GM19395 (cell line): ENCODE results near the gene TBC1D7.
A peak's percentile ranks its signal among the peaks of the same experiment; 100 is the strongest.

Source experiments
- ATAC-seq: cut with Tn5 transposase; IDR thresholded peaks from one replicate; pipeline ENCODE4 v1.9.1; 2021; ENCODE audit warnings: mild to moderate bottlenecking, moderate library complexity; ENCODE audit not compliant: unreplicated experiment

The TBC1D7 gene

DNA sequence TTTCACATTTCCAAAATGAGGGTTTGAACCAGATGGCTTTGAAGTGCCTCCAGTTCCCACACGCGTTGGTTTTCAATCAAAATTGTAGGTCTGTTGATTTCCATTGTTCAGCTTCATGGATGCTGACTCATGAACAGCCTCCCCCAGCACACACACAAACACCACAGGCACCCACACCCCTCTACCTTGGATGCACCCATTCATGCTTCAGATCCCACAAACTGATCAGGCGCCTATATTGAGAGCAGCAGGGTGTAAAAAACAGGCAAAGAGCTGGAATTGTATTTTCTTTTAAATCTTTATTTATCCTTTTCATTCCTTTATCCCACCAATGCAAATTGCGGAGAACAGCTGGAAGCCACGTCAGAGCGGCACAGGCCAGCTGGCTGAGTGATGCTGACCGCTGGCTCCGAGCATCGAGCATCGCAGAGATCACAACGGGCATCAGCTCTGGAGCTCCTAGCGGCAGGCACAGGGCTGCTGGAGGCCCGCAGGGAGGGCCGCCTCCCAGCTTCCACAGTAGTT is 29.3 kb upstream of the TBC1D7 start:
- no peak for ATAC-seq

DNA sequence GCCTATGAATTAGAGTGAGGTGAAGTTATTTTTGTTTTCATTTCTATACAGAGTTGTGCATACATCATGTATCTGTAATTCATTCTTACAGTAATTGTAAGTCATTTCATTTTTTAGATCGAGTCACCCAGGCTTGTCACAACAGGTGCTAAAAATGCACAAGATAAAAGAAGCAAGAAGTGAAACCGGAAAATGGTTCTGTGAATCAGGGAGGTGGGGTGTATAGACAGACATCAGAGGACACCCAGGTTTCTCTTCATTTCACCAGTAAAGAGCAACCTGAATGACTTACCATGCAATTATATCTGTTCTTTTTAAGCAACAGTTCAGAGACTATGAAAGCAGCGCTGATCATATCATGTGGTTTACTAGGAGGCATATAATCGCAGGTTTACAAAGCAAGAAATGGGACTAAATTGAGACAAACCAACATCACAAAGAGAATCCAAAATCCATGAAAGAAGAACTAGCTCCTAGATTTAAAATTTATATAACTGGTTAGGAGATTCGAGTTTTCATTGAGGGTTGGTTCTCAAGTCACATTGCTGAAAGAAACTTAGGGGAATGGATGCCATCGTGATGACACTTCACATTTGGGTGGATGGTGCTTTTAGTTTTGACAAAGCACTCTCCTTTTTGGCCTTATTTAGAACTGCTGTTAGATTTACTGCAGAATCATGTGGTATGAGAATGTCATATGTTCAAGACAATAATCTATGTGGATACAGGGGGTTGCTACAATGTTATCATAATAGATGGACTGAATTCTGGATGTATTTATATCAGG is 27.9 kb upstream of the TBC1D7 start:
- ATAC-seq: peak; percentile 92

- ATAC-seq: peak; percentile 47
Observed at GRCh38 chr6:13355043-13355945, 27.0 kb upstream of the TBC1D7 start.

GRCh38 chr6:13354331-13355042 is 26.1 kb upstream of the TBC1D7 start:
- ATAC-seq: no peak

DNA sequence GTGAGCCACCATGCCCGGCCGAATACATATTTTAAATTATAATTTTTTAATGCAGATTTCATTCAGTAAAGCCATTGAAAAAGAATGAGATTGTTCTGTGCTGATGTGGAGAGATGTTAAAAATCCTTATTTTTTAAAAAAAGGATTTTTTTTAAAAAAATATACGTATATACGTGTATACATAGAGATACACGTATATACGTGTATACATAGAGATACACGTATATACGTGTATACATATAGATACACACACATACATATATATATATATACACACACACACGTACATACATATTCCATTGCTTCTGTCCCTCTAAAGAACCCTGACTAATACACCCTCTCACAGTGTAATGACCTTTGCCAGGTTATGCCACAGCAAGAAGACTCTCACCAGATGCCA is 23.8 kb upstream of the TBC1D7 start:
- ATAC-seq: no peak

- no peak for ATAC-seq
Observed at GRCh38 chr6:13351271-13351670, 22.9 kb upstream of the TBC1D7 start.

DNA sequence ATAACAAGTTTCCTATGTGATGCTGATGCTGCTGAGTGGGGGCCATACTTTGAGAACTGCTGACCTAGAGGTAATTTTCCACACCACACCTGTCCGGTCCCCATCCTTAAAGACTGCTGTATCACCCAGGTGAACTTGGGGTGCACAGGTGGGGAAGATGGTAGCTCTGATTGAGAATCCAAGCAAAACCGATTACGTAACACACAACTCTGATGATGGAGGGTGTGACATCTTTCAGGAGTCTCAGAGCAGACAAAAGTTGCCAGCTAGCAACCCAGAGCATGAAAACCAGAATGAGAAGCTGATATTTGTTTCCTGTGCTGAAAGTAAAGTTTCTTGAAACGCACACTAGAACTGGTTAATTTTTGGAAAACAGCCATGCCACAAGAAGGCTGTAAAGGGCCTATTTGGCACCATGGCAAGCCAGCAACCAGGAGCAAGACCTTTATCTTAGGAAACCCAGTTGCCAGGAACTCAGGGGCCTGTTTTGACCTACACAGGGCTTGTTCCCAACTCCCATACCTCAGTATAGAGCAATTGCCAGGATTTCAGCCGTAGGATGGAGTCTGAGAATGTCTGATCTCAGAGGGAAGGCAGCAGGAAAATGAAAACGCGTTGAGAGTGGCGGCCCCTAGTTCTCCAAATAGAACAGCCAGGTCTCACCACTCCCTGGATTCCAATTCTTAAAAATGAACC is 21.6 kb upstream of the TBC1D7 start:
- no peak for ATAC-seq

DNA sequence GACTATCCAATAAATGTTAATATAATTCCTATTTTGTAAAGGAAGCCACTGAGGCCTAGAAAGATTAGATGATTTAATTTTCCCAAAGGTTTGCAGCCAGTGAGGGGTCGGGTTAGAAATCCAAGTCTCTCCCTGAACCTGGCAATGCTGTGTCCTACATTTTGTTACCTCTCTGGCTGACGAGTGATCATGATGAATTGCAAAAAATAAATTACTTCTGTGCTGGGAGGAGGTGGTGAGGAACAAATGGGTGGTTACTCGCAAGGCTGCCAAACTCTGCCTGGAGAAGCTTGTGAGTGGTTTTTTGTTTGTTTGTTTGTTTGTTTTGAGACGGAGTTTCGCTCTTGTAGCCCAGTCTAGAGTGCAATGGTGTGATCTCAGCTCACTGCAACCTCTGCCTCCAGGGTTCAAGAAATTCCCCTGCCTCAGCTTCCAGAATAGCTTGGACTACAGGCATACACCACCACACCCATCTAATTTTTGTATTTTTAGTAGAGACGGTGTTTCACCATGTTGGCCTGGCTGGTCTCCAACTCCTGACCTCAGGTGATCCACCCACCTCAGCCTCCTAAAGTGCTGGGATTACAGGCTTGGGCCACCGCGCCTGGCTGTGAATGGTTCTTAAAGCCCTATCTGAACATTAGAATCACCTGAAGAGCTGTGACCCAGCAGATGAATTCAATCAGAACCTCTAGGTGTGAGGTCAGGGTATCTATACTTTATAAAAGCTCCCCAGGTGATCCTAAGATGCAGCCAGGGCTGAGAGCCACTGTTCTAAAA is 20.2 kb upstream of the TBC1D7 start:
- no peak for ATAC-seq

DNA sequence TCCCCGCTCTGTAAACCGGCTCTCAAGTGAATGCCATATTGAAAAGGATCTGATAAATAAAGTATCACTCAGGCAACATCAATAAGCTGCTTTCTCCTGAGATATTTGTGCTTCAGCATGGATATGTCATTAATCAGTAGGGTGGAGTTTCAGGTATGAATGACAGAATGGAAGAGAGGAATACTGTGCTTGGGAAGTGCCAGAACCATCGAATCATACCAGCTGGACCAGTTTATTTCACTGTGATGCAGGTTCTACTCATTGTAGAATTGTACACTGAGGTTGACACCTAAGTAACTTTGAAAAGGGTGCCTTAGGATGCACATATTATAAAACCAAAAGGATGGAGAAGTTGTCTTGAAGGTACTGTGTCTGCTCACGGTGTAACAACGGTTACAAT is 17.9 kb upstream of the TBC1D7 start:
- no peak for ATAC-seq

GRCh38 chr6:13342414-13343019 is 14.2 kb upstream of the TBC1D7 start:
- no peak for ATAC-seq

DNA sequence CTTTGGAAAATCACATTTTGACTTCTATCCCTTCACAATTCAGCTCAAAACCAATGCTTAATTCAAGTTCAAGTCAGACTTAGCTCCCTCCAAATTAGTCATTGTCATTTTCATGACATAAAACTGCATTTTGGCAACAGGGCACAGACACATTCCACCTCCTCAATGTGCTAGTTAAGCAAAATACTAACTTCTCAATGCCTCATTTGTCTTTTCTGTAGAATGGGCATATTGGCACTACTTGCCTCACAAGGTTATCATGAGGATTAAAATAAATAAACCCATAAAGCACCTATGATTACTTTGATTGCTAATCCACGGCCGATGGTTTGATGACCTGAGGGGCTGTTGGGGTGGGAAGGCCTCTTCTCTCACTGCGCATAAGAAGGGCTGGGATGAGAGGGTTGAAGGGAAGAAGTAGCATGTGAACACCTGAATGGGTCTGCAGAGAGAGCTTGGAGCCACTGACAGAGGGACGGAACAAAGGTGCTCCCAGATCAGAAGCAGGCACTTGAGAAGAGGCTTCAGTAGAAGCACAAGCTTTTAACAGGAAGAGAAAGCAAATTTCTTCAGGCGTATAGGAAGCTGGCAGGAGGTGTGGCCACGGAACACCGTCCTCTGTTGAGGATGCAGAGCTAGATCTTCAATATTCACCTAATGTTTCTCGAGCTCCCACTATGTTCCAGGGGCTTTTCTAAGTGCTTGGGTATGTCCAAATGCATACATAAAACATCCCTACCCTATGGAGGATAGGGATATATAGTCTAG is 11.7 kb upstream of the TBC1D7 start:
- ATAC-seq: no peak

GRCh38 chr6:13338038-13338437 is 9.7 kb upstream of the TBC1D7 start:
- no peak for ATAC-seq

DNA sequence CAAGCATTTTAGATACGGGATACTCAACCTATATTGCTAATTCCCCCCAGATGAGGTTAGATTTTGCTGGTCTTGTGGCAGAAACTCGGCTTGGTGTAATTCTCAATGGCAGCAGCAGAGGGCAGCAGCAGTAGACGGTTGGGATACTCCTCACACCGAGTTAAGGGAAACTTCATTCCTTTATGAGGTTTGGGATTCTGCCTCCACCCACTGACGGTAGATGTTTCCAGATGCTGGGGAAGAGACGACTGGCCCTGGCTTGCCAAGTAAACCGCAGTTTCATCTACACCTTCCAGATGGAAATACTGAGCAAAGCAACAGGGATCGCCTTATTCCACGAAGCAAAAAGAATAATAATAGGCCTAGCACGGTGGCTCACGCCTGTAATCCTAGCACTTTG is 8.2 kb upstream of the TBC1D7 start:
- no peak for ATAC-seq

DNA sequence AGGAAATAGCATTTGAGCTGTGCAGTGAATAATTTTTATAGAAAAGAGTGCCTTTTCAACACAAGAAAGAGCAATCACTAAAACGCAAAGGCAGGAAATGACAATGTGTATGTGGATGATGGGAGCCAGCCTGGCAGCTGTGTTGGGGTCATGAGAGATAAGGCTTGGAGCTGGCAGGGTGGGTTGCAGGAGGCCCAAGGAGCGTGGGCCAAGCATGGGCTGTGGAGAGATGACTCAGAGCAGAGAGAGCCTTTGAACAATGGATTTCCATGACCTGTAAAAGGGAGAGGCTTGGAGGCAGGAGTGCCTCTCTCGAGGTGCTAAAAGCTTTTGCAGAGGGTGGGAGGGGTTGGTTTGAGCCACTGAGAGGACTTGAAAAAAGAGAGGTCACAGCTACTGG is 6.6 kb upstream of the TBC1D7 start:
- ATAC-seq: no peak

GRCh38 chr6:13332349-13332706 is 4.0 kb upstream of the TBC1D7 start:
- no peak for ATAC-seq

- ATAC-seq: no peak
Observed at GRCh38 chr6:13331516-13332348, 3.4 kb upstream of the TBC1D7 start.

DNA sequence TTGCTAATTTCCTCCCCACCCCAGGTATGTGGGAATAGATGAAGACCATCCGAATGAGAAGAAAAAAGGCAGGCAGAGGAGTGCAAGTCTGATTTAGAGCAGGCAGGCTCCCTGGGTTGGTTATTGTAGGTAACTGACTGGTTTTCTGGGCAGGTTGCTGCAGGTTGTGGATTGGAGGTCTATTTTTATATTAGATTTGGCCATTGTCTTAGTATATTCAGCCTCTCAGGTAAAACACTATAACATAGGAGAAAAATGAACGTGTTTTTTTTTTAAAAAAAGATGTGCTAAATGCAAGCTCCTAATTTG is 492 bp upstream of the TBC1D7 start:
- ATAC-seq: no peak

GRCh38 chr6:13327691-13328075 is 654 bp downstream of the TBC1D7 start:
- peak; percentile 13 for ATAC-seq
